Tibial nerve (tissue), 4 donors: ENCODE data around the gene SAC3D1. TPM values are rescaled to one million over a fixed set of nuclear protein-coding genes. Genes with fewer than 3 reads are reported as not detected.

ENCODE experiments used
- DNase-seq, 2 donors: peaks; one replicate each; pipeline ENCODE4 v3.0.0-alpha.2; 2019; ENCODE audit warnings: low spot score in 2 of 2
- H3K27ac ChIP-seq, 4 donors: fragments of 200-600 bp; sonication (generic) in 3 of 4; one replicate each; pipeline ENCODE4 v1.5.1; 2017 to 2019; ENCODE audit warnings: mild to moderate bottlenecking in 1 of 4
- H3K27me3 ChIP-seq, 2 donors: fragments of 200-600 bp; sonication (generic) in 1 of 2; one replicate each; pipeline versions ENCODE4 v1.5.1 to v1.6.0; 2017 to 2019
- H3K36me3 ChIP-seq, 3 donors: fragments of 200-600 bp; sonication (generic); one replicate each; pipeline ENCODE4 v1.5.1; 2018 to 2019
- H3K4me1 ChIP-seq, 4 donors: fragments of 200-600 bp; sonication (generic) in 3 of 4; one replicate each; pipeline ENCODE4 v1.5.1; 2017 to 2019
- H3K4me3 ChIP-seq, 4 donors: fragments of 200-600 bp; sonication (generic) in 3 of 4; one replicate each; pipeline ENCODE4 v1.5.1; 2017 to 2019; ENCODE audit warnings: mild to moderate bottlenecking in 1 of 4, moderate library complexity in 1 of 4
- H3K9me3 ChIP-seq, 4 donors: fragments of 200-600 bp; sonication (generic) in 3 of 4; one replicate each; pipeline ENCODE4 v1.5.1; 2017 to 2019
- CTCF ChIP-seq, 5 experiments: fragments of 200-600 bp in 3 of 5; fragments of 450-650 bp in 2 of 5; sonication (generic) in 3 of 5; IDR thresholded peaks; one replicate each; pipeline ENCODE4 v1.5.1; 2016 to 2019; ENCODE audit warnings: antibody characterized with exemption in 5 of 5, mild to moderate bottlenecking in 3 of 5, moderate library complexity in 2 of 5
- EP300 ChIP-seq, 2 donors: sonication (generic); formaldehyde crosslinking; IDR thresholded peaks; one replicate each; pipeline ENCODE4 v1.6.1; 2017; ENCODE audit warnings: antibody characterized with exemption in 2 of 2, mild to moderate bottlenecking in 1 of 2
- POLR2A ChIP-seq, 2 donors: fragments of 450-650 bp; IDR thresholded peaks; one replicate each; pipeline ENCODE4 v1.6.1; 2017; ENCODE audit warnings: antibody characterized with exemption in 2 of 2, mild to moderate bottlenecking in 2 of 2, moderate library complexity in 2 of 2
- WGBS, 2 donors: methylation state at CpG; one replicate each; pipeline ENCODE4 v1.1.5; 2018; 5-methylcytosine and 5-hydroxymethylcytosine counted together
- total RNA-seq, 4 donors: library from RNA; depleted of rRNA; stranded (reverse); fragments of >200 nt; gene quantifications; one replicate each; pipeline ENCODE4 v1.1.0, GENCODE V29; 2016

SAC3D1 gene
- total RNA-seq, 4 donors from 2014 or later: 10.6 to 16.3 (median 14.1) TPM

- Histone ChIP-seq H3K27ac (no peak overlapping the region), H3K9me3 (no peaks in the 10 kb centered on the region), H3K27me3 (no peaks in the 10 kb centered on the region), H3K4me1 (peaks cover 0 to 56% (median 6%) of the 10 kb centered on the region in 4 donors), H3K4me3 (no peak overlapping the region), H3K36me3 (peaks cover 0 to 37% (median 0%) of the 10 kb centered on the region in 3 donors)
- 81% methylated on average over 21 to 23 of the region's 23 CpGs for WGBS, 2 donors
- TF ChIP-seq CTCF (IDR thresholded peaks at IDR 0.05) (no peak), EP300 (IDR thresholded peaks at IDR 0.05) (no peak), POLR2A (IDR thresholded peaks at IDR 0.05) (no peak)
- peak in 1 of 2 donors; percentile 29 for DNase-seq
Measured at GRCh38 chr11:65043881-65044501, 3.0 kb downstream of the SAC3D1 start.

- Histone ChIP-seq H3K27ac (no peak overlapping the region), H3K4me1 (peaks cover 0 to 53% (median 6%) of the 10 kb centered on the region in 4 donors)
- 66 to 97% methylated on average over 3 to 5 of the region's 5 CpGs for WGBS, 2 donors
Measured at GRCh38 chr11:65045061-65045460, 4.1 kb downstream of the SAC3D1 start.

GRCh38 chr11:65045728-65046127 is 4.7 kb downstream of the SAC3D1 start:
- no peak overlapping the region for H3K27ac ChIP-seq
- H3K4me1 ChIP-seq: peaks cover 0 to 47% (median 6%) of the 10 kb centered on the region in 4 donors
- WGBS, 2 donors: 83 to 88% methylated on average over 6 of the region's 7 CpGs
- no peaks in the 10 kb centered on the region for H3K9me3 ChIP-seq
- no peaks in the 10 kb centered on the region for H3K27me3 ChIP-seq
- no peak for DNase-seq
- TF ChIP-seq POLR2A (IDR thresholded peaks at IDR 0.05) (no peak), CTCF (IDR thresholded peaks at IDR 0.05) (no peak), EP300 (IDR thresholded peaks at IDR 0.05) (no peak)
- peaks cover 0 to 28% (median 0%) of the 10 kb centered on the region in 3 donors for H3K36me3 ChIP-seq
- H3K4me3 ChIP-seq: no peak overlapping the region

More at GRCh38 chr11:65045061-65045460, 4.1 kb downstream of the SAC3D1 start:
- Histone ChIP-seq H3K9me3 (no peaks in the 10 kb centered on the region), H3K4me3 (no peak overlapping the region), H3K36me3 (peaks cover 0 to 28% (median 0%) of the 10 kb centered on the region in 3 donors), H3K27me3 (no peaks in the 10 kb centered on the region)
- TF ChIP-seq EP300 (IDR thresholded peaks at IDR 0.05): no peak
- no peak for TF ChIP-seq POLR2A (IDR thresholded peaks at IDR 0.05)
- no peak for TF ChIP-seq CTCF (IDR thresholded peaks at IDR 0.05)
- DNase-seq: no peak

GRCh38 chr11:65047581-65048422 is 6.8 kb downstream of the SAC3D1 start:
- Histone ChIP-seq H3K27ac (peak overlapping the region in 2 of 4 donors; percentile 64 to 74), H3K36me3 (peaks cover 0 to 28% (median 0%) of the 10 kb centered on the region in 3 donors), H3K4me1 (peaks cover 0 to 35% (median 3%) of the 10 kb centered on the region in 4 donors), H3K27me3 (no peaks in the 10 kb centered on the region), H3K9me3 (no peaks in the 10 kb centered on the region), H3K4me3 (peak overlapping the region; percentile 17 to 59 (median 48))
- TF ChIP-seq POLR2A (IDR thresholded peaks at IDR 0.05) (no peak), EP300 (IDR thresholded peaks at IDR 0.05) (no peak), CTCF (IDR thresholded peaks at IDR 0.05) (no peak)
- peak; percentile 8 to 19 for DNase-seq
- 13 to 18% methylated on average over 52 to 54 of the region's 56 CpGs for WGBS, 2 donors

- peaks cover 0 to 18% (median 3%) of the 10 kb centered on the region in 4 donors for H3K4me1 ChIP-seq
- no peaks in the 10 kb centered on the region for H3K27me3 ChIP-seq
- no peak for DNase-seq
- TF ChIP-seq CTCF (IDR thresholded peaks at IDR 0.05): no peak
- TF ChIP-seq EP300 (IDR thresholded peaks at IDR 0.05): no peak
- no peak for TF ChIP-seq POLR2A (IDR thresholded peaks at IDR 0.05)
- H3K4me3 ChIP-seq: no peak overlapping the region
- no peaks in the 10 kb centered on the region for H3K9me3 ChIP-seq
- WGBS, 2 donors: 65 to 68% methylated on average over 9 of the region's 9 CpGs
- no peak overlapping the region for H3K27ac ChIP-seq
- no peaks in the 10 kb centered on the region for H3K36me3 ChIP-seq
Measured at GRCh38 chr11:65051398-65051858, 10.4 kb downstream of the SAC3D1 start.
